Left colon (tissue), 2 donors: Measurements from ENCODE around the gene ANKRD65. TPM values are rescaled to one million over a fixed set of nuclear protein-coding genes. Genes with fewer than 3 reads are reported as not detected.
"Not testable (repeated sequence)": the region's sequence is repeated elsewhere in the genome, so short reads cannot be mapped to it uniquely, and the experiment has no call there.

Experiments
- ATAC-seq: fragments of 200-7000 bp; cut with Tn5 transposase; one replicate; pipeline ENCODE4 v1.9.1; 2020; ENCODE audit warnings: mild to moderate bottlenecking, moderate library complexity
- DNase-seq, 2 donors: peaks; one replicate each; pipeline ENCODE4 v3.0.0-alpha.2; 2020
- intact Hi-C, 2 donors: fragments of 100-400 bp; cut with DNase I in 1 of 2; cut with micrococcal nuclease in 1 of 2; formaldehyde crosslinking; loops; one replicate each; pipeline versions ENCODE4 v1.11.2 to v1.14.0; 2022; cut with DNase I, micrococcal nuclease
- total RNA-seq, 2 donors: library from RNA; stranded (reverse); fragmentation: NEBNext Ultra II Directional; extraction: Animal tissue kit (Norgen Biotek cat#: 25700); gene quantifications; one replicate each; pipeline ENCODE4 v1.2.1, GENCODE V29; 2021
- donor health status: DM: no; HTN: no; CAD: no.
- donor health status: DM: yes; HTN: yes; CAD: no.

Gene ANKRD65
- total RNA-seq, 2 donors from 2014 or later: 0.76 to 2.7 TPM

DNA sequence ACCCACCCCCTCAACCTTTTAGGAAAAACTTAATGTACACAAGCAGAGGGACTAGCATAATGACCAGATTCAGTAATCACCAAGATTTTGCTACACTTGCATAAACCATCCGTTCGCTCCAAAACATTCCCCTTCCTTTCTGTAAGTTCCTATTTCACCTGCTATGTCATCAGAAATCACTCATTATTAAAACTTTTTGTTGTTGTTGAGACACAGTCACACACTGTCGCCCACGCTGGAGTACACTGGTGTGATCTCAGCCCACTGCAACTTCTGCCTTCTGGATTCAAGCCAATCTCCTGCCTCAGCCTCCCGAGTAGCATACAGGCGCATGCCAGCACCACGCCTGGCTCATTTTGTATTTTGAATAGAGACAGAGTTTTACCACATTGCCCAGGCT, 17.4 kb downstream of the ANKRD65 start:
- intact Hi-C loops: no loop called here
- DNase-seq (no peak), ATAC-seq (no peak)

DNA sequence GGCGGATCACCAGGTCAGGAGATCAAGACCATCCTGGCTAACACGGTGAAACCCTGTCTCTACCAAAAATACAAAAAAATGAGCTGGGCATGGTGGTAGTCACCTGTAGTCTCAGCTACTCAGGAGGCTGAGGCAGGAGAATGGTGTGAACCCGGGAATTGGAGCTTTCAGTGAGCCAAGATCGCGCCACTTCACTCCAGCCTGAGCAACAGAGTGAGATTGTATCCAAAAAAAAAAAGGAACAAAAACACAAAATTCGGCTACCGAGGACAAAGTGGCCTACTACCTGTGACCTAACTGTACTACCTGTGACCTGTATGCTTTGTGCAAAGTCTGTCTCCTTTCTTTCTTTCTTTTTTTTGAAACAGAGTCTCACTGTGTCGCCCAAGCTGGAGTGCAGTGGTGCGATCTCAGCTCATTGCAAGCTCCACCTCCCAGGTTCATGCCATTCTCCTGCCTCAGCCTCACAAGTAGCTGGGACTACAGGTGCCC, 18.1 kb downstream of the ANKRD65 start:
- DNase-seq, intact Hi-C loops, ATAC-seq: not testable (repeated sequence)

GRCh38 chr1:1402072-1402900, 18.8 kb downstream of the ANKRD65 start:
- no peak for ATAC-seq
- DNase-seq: peak in 1 of 2 donors; percentile 37
- intact Hi-C loops: no loop called here

GRCh38 chr1:1401457-1402010, 19.5 kb downstream of the ANKRD65 start:
- intact Hi-C loops: no loop called here
- ATAC-seq (no peak), DNase-seq (no peak)

DNA sequence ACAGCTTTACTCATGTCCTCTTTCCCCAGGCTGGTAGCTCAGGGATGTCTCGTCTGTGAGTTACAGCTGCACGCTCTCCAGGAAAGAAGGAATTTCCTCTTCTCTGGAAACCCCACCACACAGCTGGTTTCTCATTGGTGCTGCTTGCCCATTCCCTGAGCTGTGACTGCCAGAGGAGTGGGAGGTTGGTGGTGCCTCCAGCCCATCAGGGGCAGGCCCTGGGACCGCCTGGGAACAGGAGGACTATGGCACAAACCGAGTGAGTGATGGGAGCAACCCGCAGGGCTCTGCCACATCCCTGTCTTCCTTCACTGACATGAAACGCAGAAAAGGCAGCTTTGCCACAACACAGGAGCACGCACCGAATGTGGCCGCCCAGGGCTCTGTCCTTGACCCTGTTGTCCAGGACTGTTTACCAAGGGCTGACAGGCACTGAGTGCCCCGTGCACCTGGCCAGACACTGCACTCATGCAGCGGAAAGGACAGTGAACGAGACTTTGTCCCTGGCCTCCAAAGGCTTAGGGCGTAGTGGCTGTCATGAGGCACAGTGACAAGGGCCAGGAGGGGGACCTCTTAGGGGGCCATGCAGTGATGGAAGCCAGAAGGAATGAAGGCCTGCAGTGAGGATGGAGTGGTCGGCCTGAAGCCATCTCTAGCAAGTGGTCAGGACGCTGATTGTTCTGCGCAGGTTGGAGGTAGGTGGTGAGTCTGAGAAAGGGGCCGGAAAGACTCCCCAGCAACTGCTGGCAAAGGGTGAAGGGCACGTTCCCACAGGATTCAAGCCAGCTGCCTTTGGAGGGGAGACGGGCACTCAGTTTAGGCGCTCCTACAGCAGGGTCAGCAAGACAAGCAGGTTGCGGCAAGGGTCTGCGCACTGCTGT, 20.3 kb downstream of the ANKRD65 start:
- DNase-seq (no peak), ATAC-seq (no peak)

DNA sequence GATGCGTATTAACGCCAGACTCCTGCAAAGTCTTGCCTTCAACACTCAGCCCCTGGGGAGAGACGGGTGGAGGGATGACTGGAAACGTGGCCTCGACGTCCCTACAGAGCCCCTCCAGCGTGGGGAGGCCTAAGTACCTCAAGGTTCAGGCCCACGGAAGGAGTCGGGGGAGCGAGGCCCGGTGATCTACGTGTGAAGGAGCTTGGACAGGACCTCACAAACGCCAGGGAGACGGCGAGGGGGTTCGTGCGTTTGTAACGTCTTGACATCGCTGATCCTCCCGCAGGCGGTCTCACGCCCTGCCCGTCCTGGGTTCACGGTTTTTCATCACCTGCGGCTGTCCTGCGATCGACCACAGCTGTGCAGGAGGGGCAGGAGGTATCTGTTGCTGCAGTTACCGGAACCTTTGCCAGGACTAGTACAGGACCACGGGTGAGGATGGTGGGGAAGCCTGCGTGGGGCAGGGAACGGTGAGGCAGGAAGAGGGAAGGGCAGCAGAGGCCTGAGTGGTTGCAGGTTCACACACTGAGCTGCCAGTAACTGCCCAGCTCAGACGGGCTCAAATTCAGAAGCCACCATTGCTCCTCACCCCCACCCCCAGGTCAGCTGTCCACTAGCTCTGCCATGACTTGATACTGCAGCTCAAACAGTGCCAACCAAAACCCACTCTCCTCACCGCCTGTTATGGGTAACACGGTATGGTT, 21.1 kb downstream of the ANKRD65 start:
- ATAC-seq (peak; percentile 14), DNase-seq (peak in 1 of 2 donors; percentile 39)
- intact Hi-C loops: no loop called here

More for the DNA sequence above, 20.3 kb downstream of the ANKRD65 start:
- intact Hi-C loops: no loop called here

GRCh38 chr1:1399187-1399871, 21.7 kb downstream of the ANKRD65 start, which contains the start of gene CCNL2:
CCNL2 (minus strand) TSS chr1:1399335; CDS start chr1:1399306, 29 bp downstream.
- intact Hi-C loops: no loop called here
- ATAC-seq: peak; percentile 94
- peak; percentile 98 to 99 for DNase-seq

- peak in 1 of 2 donors; percentile 26 for DNase-seq
- ATAC-seq: peak; percentile 4
- intact Hi-C loops: no loop called here
Measured at GRCh38 chr1:1398677-1399186, 22.3 kb downstream of the ANKRD65 start.

DNA sequence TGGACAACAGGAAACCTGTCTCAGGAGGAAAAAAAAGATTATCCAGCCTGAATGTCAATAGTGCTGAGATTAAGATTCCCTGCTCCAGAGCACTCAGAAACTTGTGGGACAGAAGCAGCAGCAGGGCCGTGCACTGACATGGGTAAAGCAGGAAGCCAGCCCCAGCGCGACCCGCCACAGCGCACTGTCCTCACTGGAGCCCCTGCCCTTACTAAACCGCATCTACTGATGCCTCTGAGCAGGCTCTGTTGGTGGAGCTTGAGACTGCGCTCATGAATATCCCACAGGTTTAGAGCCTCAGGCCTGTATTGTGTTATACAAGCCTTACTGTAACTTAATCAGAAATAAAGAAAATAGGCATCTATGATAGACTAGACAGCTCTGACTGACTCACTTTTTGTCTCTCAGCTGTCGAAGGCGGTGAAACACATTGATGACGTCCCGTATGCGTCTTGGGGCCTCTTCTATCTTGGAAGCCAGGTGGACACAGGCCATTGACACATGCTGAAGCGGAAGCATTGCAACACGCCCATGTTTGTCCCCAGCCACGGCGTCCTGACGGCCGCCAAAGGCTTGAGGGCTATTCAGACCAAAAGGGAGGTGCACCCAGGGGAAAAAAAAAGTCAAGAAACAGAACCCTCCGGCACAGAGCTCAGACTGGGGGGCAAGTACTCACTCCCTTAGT, 23.1 kb downstream of the ANKRD65 start:
- DNase-seq: peak in 1 of 2 donors; percentile 28
- intact Hi-C loops: no loop called here
- no peak for ATAC-seq

GRCh38 chr1:1395166-1395565, 25.9 kb downstream of the ANKRD65 start:
- DNase-seq: no peak
- intact Hi-C loops: no loop called here
- ATAC-seq: no peak

DNA sequence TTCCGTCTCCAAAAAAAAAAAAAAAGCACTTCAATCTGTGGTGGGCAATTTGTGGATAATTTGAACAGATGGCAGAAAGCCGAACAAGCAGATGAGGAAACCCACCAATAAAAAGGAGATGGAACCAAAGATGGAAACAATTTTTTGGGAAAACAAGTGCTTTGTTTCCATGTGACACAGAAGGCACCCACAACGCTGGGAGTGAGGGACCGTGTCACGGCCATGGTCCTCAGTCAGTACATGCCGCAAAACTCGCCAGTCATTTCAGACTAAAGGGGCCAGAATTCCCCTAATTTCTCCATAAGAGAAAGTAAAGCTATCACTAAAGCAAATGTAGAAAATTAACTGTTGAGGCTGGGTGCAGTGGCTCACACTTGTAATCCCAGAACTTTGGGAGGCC, 27.0 kb downstream of the ANKRD65 start:
- intact Hi-C loops: no loop called here
- no peak for DNase-seq
- no peak for ATAC-seq

DNA sequence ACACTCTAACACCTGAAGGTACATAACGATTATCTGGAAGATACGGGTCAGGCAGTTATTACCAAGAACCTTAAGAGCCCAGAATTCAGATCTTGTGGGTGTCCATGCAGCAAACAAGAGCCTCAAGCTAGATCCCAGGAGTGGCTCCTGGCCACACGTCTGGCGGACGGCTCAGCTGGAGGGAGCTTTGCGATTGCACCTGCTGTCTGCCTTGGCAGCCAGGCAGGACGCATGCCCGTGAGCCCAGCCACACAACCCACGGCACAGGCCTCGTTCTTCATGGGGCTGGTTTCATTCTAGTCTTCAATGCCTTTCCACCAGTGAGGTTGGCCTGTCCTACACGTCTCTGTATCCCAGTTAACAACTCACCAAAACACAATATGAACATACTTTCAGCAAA, 27.6 kb downstream of the ANKRD65 start:
- DNase-seq: no peak
- intact Hi-C loops: no loop called here
- no peak for ATAC-seq

DNA sequence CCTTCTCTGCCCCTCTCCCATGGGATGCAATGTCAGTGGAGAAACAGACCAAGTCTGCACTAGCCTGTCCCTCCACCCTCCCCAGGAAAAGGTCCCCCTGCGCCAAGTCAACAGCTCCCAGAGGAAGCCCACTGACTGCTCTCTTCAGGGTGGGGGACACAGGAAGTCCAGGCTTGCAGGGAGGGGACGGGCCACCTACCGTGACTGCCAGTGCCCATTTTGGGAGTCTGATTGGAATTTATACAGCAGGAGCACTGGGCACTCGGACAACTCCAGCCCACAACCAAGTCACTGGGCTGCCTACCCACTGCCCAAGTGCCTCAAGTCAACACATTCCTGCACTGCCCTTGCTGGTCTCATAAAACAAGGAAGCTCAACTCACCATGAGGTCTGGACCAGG, 28.1 kb downstream of the ANKRD65 start:
- no peak for ATAC-seq
- no peak for DNase-seq
- intact Hi-C loops: no loop called here

DNA sequence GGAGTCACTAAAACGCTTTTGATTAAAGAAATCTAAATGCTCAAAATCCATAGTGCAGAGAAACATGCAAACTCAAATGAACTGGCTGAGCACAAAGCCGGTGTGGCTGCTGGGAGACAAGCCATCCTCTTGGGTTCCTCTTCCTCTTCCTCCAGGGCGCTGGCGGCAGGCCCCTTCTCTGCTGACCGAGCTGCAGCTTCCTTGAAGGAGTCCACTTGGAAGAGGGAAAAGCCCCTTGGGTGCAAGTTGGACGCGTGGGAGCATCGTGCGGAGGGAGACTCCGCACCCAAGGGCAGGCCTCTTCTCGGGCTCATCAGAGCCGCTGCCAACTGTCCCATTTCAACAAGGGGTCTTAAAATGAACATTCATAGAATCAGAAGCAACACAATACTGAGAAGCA, 29.9 kb downstream of the ANKRD65 start:
- intact Hi-C loops: no loop called here
- DNase-seq: no peak
- no peak for ATAC-seq

GRCh38 chr1:1390675-1391074, 30.4 kb downstream of the ANKRD65 start:
- DNase-seq: no peak
- intact Hi-C loops: no loop called here
- no peak for ATAC-seq

- intact Hi-C loops: no loop called here
- no peak for ATAC-seq
- DNase-seq: no peak
Measured at GRCh38 chr1:1388078-1388472, 33.0 kb downstream of the ANKRD65 start.
